Muscle layer of colon (tissue), 2 donors: Measurements from ENCODE around the gene RNF183.
"Not testable (repeated sequence)": the region's sequence is repeated elsewhere in the genome, so short reads cannot be mapped to it uniquely, and the experiment has no call there.

Experiments
- H3K27ac ChIP-seq: one replicate; pipeline ENCODE4 v1.7.0; 2013; ENCODE audit warnings: low read depth, mild to moderate bottlenecking, low read length, moderate library complexity
- H3K27me3 ChIP-seq, 2 donors: one replicate each; pipeline ENCODE4 v1.7.0; 2013; ENCODE audit warnings: low read length in 2 of 2, mild to moderate bottlenecking in 2 of 2; ENCODE audit not compliant: insufficient read depth in 2 of 2, control insufficient read depth in 1 of 2
- H3K36me3 ChIP-seq: one replicate; pipeline ENCODE4 v1.7.0; 2013; ENCODE audit warnings: mild to moderate bottlenecking, low read length; ENCODE audit not compliant: insufficient read depth
- H3K4me1 ChIP-seq: one replicate; pipeline ENCODE4 v1.7.0; 2013; ENCODE audit warnings: mild to moderate bottlenecking, low read length; ENCODE audit not compliant: insufficient read depth
- H3K4me3 ChIP-seq, 2 donors: one replicate each; pipeline ENCODE4 v1.7.0; 2013; ENCODE audit warnings: low read length in 2 of 2, low read depth in 1 of 2, mild to moderate bottlenecking in 1 of 2, moderate library complexity in 1 of 2
- H3K9ac ChIP-seq: one replicate; pipeline ENCODE4 v1.7.0; 2013; ENCODE audit warnings: low read length
- H3K9me3 ChIP-seq: one replicate; pipeline ENCODE4 v1.7.0; 2013; ENCODE audit warnings: mild to moderate bottlenecking, low read length
- donor health status: abdominal sarcoma.
- donor health status: Adenocarcinoma of cecum.

Gene RNF183

DNA sequence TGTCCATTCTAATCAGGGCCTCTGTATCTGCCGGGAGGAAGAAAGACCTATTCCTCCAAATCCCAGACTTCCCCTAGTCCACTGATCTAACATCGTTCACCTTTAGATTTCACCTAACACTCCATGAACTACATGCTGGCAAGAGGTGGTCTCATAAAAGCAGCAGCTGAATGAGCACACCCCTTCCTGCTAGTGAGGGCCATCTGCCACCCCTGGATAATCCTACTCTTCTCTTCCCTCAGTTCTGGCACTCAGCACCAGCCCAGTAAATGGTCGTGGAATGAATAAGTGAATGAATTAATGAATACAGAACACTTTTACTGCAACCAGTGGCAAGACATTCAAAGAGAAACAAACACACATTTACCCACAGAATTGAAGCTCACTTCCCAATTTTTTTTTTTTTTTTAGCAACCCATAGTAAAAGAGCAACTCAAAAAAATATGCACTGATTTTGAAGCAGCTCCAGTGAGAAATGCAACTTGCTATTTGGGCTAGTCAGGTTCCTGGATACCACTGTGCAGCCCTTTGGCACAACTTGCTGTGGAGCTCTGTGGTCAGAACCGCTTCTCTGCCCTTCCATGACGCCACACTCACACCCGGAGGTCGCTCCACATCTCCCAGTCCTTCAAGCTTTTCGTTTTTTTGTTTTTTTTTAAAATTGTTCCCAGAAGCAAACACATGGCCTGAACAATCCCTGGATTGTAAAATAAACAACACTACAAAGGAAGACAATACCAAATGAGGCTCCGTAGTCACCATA is 6.2 kb downstream of the RNF183 start:
- H3K27me3 ChIP-seq, result no peaks in the 10 kb centered on the region
- H3K27ac ChIP-seq, result no peak overlapping the region
- peaks cover 5% of the 10 kb centered on the region for H3K36me3 ChIP-seq
- H3K9me3 ChIP-seq, result no peaks in the 10 kb centered on the region
- H3K4me1 ChIP-seq, result no peaks in the 10 kb centered on the region
- H3K9ac ChIP-seq, result no peak overlapping the region
- H3K4me3 ChIP-seq, result no peak overlapping the region

DNA sequence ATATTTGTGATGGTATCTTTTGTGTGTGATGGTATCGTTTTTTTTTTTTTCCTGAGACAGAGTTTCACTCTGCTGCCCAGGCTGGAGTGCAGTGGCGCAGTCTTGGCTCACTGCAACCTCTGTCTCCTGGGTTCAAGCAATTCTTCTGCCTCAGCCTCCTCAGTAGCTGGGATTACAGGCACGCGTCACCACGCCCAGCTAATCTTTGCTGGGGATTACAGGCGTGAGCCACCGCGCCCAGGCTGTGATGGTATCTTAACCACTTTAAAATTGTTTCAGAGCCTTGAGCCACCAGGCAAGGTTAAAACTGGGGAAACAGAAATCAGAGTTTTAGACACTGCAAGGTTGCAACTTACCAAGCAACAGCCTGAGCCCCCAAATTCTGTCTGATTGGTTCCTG is 6.9 kb downstream of the RNF183 start:
- H3K27me3 ChIP-seq, H3K4me3 ChIP-seq, H3K4me1 ChIP-seq, H3K27ac ChIP-seq, H3K9me3 ChIP-seq, H3K9ac ChIP-seq: not testable (repeated sequence)
- peaks cover 12% of the 10 kb centered on the region for H3K36me3 ChIP-seq

DNA sequence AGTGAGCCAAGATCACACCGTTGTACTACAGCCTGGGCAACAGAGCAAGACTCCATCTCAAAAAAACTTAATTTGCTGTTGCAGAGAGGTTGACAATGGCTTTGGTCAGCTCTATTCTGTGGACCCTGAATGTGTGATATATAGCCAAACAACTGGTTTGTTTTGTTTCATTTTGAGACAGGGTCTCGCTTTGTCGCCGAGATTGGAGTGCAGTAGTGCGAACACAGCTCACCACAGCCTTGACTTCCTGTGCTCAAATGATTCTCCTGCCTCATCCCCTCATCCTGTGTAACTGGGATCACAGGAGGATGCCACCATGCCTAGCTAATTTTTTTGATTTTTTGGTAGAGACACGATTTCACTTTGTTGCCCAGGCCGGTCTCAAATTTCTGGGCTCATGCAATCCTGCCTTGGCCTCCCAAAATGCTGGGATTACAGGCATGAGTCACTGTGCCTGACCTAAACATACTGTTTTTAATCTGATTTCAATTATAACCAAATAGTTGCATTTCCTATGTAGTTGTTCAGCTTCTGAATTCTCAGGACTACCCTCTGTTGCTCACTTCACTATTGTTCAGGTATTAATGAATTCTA is 9.8 kb downstream of the RNF183 start:
- H3K9ac ChIP-seq, result no peak overlapping the region
- H3K36me3 ChIP-seq, result peaks cover 40% of the 10 kb centered on the region
- no peaks in the 10 kb centered on the region for H3K4me1 ChIP-seq
- no peaks in the 10 kb centered on the region for H3K9me3 ChIP-seq
- H3K27me3 ChIP-seq, result no peaks in the 10 kb centered on the region
- H3K27ac ChIP-seq, result no peak overlapping the region
- H3K4me3 ChIP-seq, result no peak overlapping the region

DNA sequence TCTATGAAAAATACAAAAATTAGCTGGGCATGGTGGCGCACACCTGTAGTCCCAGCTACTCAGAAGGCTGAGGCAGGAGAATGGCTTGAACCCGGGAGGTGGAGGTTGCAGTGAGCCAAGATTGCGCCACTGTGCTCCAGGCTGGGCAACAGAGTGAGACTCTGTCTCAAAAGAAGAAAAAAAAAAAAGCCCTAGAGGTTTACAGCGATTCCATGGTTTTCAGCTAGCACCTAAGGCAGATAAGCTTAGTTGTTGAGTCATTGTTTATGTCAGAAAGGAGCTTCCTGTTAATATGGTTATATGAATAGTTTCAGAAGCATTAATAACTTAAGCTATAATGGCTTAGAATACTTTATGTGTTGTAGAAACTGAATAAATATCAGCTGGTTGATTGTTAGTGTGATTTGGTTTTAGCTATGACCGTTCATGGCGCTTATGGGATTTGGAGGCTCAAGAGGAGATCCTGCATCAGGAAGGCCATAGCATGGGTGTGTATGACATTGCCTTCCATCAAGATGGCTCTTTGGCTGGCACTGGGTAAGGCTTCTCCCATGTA is 13.0 kb downstream of the RNF183 start:
- Histone ChIP-seq H3K4me3 (no peak overlapping the region), H3K27ac (no peak overlapping the region), H3K36me3 (peaks cover 66% of the 10 kb centered on the region), H3K9ac (no peak overlapping the region), H3K27me3 (no peaks in the 10 kb centered on the region), H3K9me3 (no peaks in the 10 kb centered on the region), H3K4me1 (no peaks in the 10 kb centered on the region)

DNA sequence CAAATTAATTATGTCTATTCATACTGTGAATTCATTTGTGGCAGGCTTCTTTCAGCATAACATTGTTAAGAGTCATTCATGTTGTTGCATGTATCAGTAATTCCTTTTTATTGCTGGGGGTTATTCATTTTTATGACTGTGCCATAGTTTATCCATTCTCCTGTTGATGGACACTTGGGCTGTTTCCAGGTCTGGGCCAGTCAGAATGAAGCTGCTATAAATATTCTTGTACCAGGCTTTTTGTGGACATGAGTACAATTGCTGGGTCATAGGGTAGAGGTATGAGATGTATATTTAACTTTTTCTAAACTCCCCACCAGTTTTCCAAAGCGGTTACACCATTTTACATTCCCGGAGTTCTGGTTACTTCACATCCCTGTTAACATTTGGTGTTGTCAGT is 14.1 kb downstream of the RNF183 start:
- Histone ChIP-seq H3K9me3 (no peaks in the 10 kb centered on the region), H3K36me3 (peaks cover 75% of the 10 kb centered on the region), H3K4me1 (no peaks in the 10 kb centered on the region), H3K27ac (no peak overlapping the region), H3K9ac (no peak overlapping the region), H3K4me3 (no peak overlapping the region), H3K27me3 (no peaks in the 10 kb centered on the region)

DNA sequence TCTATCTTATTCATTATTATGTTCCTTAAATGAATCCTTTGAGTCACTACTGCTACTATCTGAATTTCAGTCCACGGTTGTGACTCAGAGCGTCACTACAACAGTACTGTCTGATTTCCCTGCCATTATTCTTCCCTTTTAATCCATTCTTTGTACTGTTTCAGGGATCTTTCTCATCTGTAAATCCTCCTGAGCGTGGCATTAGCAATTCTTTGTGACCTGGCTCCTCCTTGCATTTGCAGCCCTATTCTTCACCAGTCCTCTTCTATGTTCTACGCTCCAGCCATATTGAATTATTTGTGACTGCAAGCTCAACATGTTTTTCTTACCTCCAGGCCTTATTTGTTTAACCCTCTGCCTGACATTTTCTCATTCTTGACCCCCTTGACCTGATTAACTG is 21.8 kb downstream of the RNF183 start:
- Histone ChIP-seq H3K9ac (no peak overlapping the region), H3K9me3 (no peaks in the 10 kb centered on the region), H3K27ac (no peak overlapping the region), H3K4me1 (peaks cover 2% of the 10 kb centered on the region), H3K4me3 (no peak overlapping the region), H3K27me3 (no peaks in the 10 kb centered on the region), H3K36me3 (peaks cover 76% of the 10 kb centered on the region)

DNA sequence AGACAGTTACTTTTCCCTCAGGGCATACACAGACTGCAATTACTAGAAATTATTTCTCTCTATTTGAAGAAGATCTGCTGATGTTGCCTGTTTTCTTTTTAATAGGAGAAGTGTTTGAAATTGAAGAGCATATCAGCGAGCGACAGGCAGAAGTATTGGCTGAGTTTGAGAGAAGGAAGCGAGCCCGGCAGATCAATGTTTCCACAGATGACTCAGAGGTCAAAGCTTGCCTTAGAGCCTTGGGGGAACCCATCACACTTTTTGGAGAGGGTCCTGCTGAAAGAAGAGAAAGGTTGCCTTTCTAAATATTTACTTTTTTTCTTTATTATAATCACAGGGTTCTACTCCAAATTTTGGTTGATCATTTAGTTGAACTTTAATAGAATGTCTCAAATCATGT is 24.3 kb downstream of the RNF183 start:
- H3K4me1 ChIP-seq, result peaks cover 15% of the 10 kb centered on the region
- H3K9ac ChIP-seq, result no peak overlapping the region
- no peaks in the 10 kb centered on the region for H3K27me3 ChIP-seq
- H3K27ac ChIP-seq, result no peak overlapping the region
- peaks cover 57% of the 10 kb centered on the region for H3K36me3 ChIP-seq
- H3K4me3 ChIP-seq, result no peak overlapping the region
- no peaks in the 10 kb centered on the region for H3K9me3 ChIP-seq

DNA sequence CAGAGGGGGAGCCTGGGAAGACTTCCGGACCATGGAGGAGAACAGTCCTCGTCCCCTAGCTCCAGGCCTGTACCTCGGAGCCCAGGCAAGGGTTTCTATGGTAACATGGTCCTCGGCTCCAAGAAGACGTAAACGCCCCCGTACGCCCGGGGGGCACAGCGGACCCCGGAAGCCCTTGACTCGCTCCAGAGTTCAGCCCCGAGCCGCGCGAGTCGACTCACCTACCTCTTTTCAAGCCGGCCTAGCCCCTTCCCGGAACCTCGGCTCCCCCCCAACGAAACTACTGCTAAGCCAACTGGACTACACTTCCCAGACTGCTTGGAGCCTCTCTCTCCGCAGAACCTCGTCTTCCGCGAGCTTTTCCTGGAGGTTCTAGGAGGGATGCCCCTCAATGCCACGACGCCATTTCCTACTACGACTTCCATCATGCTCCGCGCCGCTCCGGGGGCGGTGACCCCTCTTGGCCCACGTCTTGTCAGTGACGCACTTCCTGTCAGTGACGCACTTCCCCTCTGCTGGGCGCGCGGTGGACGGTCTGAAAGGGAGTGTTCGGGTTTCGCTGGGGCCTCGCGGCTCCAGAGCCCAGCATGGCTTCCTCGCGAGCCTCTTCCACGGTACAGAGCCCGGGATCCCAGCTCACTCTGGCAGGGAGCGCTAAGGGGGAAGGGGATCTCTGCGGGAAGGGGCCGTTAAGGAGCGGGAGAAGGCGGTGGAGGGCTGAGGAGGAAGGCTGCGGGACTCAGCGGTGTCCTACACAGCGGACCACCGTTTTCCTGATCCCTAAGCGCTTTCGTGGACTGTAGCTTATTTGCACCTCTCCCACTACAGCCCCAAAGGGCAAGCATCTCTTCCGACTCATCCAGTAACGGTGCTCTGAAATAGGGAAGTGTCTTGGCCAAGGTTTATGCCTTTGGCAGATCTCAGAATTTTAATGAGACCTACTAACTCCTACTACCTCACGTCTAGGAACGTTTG is 27.7 kb downstream of the RNF183 start, which contains the start of the genes CDC26 and PRPF4:
Gene CDC26, minus strand, starts transcription at position 416 of the 975 bp plus-strand sequence. CDS start 3,065 bp downstream, outside the sequence.
Gene PRPF4, plus strand, starts transcription at position 502 of the 975 bp plus-strand sequence. Its CDS starts 86 bp downstream, at position 588.
- H3K9ac ChIP-seq, result peak within 1 kb of the TSS; percentile 80
- H3K36me3 ChIP-seq, result peaks cover 55% of the 10 kb centered on the region
- peaks cover 19% of the 10 kb centered on the region for H3K4me1 ChIP-seq
- H3K27me3 ChIP-seq, result no peaks in the 10 kb centered on the region
- peak within 1 kb of the TSS; percentile 63 to 79 for H3K4me3 ChIP-seq
- H3K9me3 ChIP-seq, result no peaks in the 10 kb centered on the region
- H3K27ac ChIP-seq, result peak within 1 kb of the TSS; percentile 59

DNA sequence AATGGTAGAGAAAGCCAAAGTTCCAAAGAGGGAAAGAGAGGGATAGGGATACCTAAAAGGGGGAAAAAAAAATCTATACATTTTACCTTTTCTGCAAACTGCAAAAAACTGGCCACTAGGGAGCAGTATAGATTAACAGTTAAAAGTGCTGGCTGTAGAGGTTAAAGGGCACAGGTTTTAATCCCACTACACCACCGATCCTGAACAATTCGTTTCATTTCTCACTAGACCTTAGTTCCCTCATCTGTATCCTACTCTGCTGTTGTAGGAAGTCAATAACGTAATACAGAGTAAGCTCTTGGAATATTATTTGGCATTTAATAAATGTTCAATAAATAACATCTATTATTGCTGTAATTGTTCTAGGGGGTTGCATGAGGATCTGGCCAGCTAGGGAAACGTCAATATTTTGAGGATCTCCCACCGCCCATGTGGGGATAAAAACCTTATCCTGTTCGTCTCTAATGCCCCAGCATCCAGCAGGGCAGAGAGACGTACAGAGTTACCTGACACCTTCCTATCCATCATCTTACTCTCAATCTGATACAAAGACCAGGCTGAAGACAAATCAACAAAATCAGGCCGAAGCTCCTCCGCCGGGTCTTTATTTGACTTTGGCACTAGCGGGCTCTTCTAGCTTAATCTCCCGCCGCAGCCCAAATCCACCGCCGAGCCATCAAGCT is 28.6 kb downstream of the RNF183 start:
- Histone ChIP-seq H3K27me3 (no peaks in the 10 kb centered on the region), H3K4me1 (peaks cover 19% of the 10 kb centered on the region), H3K27ac (peak overlapping the region; percentile 59), H3K4me3 (peak overlapping the region; percentile 25 to 79), H3K36me3 (peaks cover 54% of the 10 kb centered on the region), H3K9ac (peak overlapping the region; percentile 71), H3K9me3 (no peaks in the 10 kb centered on the region)

DNA sequence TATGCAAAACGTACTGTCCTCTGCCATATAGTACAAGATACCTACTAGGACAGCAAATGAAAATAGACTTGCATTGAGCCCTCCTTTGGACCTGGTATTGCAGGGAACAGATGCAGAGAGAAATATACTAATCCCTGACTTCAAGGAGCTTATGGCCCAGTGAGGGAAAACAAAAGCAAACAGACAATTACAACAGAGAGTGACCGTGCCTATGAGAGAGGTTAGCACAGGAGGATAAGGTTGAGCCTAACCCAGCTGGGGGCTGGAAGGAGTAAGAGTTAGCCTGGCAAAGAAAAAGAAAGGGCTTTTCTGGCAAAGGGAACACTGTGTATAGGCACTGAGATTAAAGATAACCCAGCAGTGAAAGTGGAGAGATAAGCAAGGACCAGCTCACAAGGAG is 33.3 kb downstream of the RNF183 start:
- Histone ChIP-seq H3K27me3 (no peaks in the 10 kb centered on the region), H3K9me3 (no peaks in the 10 kb centered on the region), H3K27ac (no peak overlapping the region), H3K9ac (no peak overlapping the region), H3K4me1 (peaks cover 13% of the 10 kb centered on the region), H3K36me3 (peaks cover 52% of the 10 kb centered on the region), H3K4me3 (no peak overlapping the region)
